ENCODE measurements around the gene PTAFR. TPM values are rescaled to one million over a fixed set of nuclear protein-coding genes. Genes with fewer than 3 reads are reported as not detected.
"Not testable (repeated sequence)": the region's sequence is repeated elsewhere in the genome, so short reads cannot be mapped to it uniquely, and the experiment has no call there.

Gene PTAFR
- total RNA-seq, 3 donors from 2014 or later: 5.6 to 8.3 (median 6.2) TPM

DNA sequence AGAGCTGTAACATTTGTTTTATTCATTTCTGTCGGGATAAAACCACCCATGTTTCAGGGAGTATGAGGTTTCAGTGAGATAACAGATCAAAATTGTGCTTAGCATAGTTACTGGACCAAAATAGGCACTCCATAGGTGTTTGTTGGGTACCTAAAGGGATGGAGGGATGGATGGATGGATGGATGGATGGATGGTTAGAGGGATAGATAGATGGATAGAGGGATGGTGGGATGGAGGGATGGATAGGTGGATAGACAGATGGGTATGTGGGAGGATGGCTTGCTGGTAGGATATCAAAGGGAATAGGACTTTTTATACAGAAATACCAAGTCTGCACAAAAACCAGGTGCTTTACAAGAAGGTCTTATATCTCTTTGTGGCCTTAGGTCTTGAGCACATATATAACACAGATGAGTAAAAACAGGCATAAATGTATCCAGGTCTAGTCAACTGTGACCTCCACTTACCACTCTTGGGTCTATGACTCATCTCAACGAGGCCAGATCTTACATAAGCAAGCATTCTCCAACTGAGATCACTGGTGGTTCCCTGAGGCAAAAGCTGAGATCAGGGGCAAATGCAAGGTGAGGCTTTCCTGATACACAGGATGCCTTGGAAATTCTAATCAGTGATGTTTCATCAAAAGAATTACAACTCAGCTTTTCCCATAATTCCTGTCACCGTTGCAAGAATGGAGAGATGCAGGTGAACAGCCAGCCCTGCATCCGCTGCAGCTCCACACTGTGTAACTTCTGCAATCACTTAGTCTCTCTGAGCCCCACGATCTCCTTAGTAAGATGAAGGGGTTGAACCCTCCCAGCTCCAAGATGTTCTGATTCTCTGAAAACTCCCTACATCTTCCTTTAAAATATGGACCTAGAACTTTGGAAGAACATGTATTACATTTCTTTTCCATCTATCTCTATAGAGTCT is 32.0 kb downstream of the PTAFR start:
- H3K4me1 ChIP-seq: no peaks in the 10 kb centered on the region
- intact Hi-C loops (cut with DNase I; ENCODE audit: low total_unique reads): no loop called here
- H3K27ac ChIP-seq: no peak overlapping the region
- no peak overlapping the region for H3K4me3 ChIP-seq
- H3K27me3 ChIP-seq: no peaks in the 10 kb centered on the region
- TF ChIP-seq POLR2A (IDR thresholded peaks at IDR 0.05) (no peak), POLR2AphosphoS5 (IDR thresholded peaks at IDR 0.05) (no peak)
- TF ChIP-seq, protein P1, sequence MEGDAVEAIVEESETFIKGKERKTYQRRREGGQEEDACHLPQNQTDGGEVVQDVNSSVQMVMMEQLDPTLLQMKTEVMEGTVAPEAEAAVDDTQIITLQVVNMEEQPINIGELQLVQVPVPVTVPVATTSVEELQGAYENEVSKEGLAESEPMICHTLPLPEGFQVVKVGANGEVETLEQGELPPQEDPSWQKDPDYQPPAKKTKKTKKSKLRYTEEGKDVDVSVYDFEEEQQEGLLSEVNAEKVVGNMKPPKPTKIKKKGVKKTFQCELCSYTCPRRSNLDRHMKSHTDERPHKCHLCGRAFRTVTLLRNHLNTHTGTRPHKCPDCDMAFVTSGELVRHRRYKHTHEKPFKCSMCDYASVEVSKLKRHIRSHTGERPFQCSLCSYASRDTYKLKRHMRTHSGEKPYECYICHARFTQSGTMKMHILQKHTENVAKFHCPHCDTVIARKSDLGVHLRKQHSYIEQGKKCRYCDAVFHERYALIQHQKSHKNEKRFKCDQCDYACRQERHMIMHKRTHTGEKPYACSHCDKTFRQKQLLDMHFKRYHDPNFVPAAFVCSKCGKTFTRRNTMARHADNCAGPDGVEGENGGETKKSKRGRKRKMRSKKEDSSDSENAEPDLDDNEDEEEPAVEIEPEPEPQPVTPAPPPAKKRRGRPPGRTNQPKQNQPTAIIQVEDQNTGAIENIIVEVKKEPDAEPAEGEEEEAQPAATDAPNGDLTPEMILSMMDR (IDR thresholded peaks at IDR 0.05): no peak
- H3K36me3 ChIP-seq: no peaks in the 10 kb centered on the region
- no peak for DNase-seq (ENCODE audit: low spot score in 2 of 2)
- no peaks in the 10 kb centered on the region for H3K9me3 ChIP-seq

DNA sequence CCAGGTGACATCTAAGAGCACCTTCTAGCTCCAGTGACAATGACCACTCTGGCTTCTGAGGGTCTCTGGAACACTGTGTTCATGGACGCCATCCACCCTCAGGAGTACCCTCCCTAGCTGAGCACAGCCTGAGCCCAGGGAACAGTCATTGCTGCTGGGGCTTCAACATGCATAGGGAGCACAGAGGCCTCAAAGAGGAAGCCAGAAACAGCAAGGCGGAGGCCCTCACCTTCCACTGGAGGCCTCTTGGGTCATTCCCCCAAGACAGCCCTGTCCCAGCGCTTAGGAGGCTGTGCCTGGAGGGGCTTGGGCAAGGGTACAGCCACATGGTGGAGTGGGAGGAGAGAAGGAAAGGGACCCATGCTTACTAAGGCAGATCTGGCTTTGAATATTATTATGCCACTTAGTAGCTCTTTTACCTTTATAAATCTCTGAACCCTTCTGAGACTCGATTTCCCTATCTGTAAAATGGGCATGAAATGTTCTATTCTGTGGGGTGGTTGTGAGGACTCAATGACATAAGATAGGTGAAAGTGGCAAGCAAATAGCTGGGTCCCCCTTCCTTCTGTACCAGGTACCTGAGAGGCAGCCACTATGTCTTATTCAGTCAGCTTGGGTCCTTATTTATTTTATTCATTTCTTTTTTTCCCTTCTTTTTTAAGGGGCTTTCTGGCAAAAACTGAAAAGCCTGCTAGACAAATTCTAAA is 32.8 kb downstream of the PTAFR start:
- Histone ChIP-seq H3K4me3 (no peak overlapping the region), H3K27me3 (no peaks in the 10 kb centered on the region), H3K27ac (no peak overlapping the region), H3K9me3 (no peaks in the 10 kb centered on the region), H3K36me3 (no peaks in the 10 kb centered on the region), H3K4me1 (no peaks in the 10 kb centered on the region)
- TF ChIP-seq, protein P1 (IDR thresholded peaks at IDR 0.05): no peak
- TF ChIP-seq POLR2A (IDR thresholded peaks at IDR 0.05) (no peak), POLR2AphosphoS5 (IDR thresholded peaks at IDR 0.05) (no peak)
- no peak for DNase-seq (ENCODE audit: low spot score in 2 of 2)
- intact Hi-C loops (cut with DNase I; ENCODE audit: low total_unique reads): no loop called here

DNA sequence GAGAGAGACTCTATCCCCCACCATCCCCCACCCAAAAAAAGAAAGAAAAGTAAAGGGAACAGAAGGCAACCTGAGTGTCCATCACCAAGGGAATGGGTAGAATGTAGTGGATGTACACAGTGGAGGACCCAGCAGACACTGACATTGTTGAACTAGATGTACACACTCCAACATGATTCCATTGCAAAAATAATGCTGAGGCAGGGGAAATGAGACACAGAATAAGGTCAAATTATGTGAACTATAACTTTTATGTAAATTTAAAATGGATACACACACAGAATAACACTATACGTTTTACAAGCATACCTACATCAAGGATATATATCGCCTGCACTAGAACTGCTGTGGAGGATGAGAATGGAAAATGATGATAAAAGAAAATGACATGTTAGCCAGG is 34.8 kb downstream of the PTAFR start:
- Histone ChIP-seq H3K4me3 (no peak overlapping the region), H3K27me3 (no peaks in the 10 kb centered on the region), H3K4me1 (no peaks in the 10 kb centered on the region), H3K9me3 (no peaks in the 10 kb centered on the region), H3K36me3 (no peaks in the 10 kb centered on the region), H3K27ac (no peak overlapping the region)
- TF ChIP-seq POLR2AphosphoS5 (IDR thresholded peaks at IDR 0.05) (no peak), POLR2A (IDR thresholded peaks at IDR 0.05) (no peak)
- TF ChIP-seq, protein P1 (IDR thresholded peaks at IDR 0.05): no peak
- intact Hi-C loops (cut with DNase I; ENCODE audit: low total_unique reads): no loop called here
- DNase-seq (ENCODE audit: low spot score in 2 of 2): no peak

- H3K4me1 ChIP-seq; intact Hi-C loops (cut with DNase I; ENCODE audit: low total_unique reads); DNase-seq (ENCODE audit: low spot score in 2 of 2); H3K9me3 ChIP-seq; H3K4me3 ChIP-seq; H3K27me3 ChIP-seq; H3K27ac ChIP-seq; H3K36me3 ChIP-seq: not testable (repeated sequence)
Observed at GRCh38 chr1:28139866-28140265, 36.6 kb downstream of the PTAFR start.

- Histone ChIP-seq H3K4me3 (no peak overlapping the region), H3K4me1 (no peaks in the 10 kb centered on the region), H3K27me3 (no peaks in the 10 kb centered on the region), H3K9me3 (no peaks in the 10 kb centered on the region), H3K36me3 (no peaks in the 10 kb centered on the region), H3K27ac (no peak overlapping the region)
- intact Hi-C loops (cut with DNase I; ENCODE audit: low total_unique reads): no loop called here
- no peak for DNase-seq (ENCODE audit: low spot score in 2 of 2)
- TF ChIP-seq, protein P1 (IDR thresholded peaks at IDR 0.05): no peak
- TF ChIP-seq POLR2AphosphoS5 (IDR thresholded peaks at IDR 0.05): no peak
- no peak for TF ChIP-seq POLR2A (IDR thresholded peaks at IDR 0.05)
Observed at GRCh38 chr1:28139025-28139712, 37.3 kb downstream of the PTAFR start.
